ENCODE results near the gene ZFP42. TPM values are rescaled to one million over a fixed set of nuclear protein-coding genes. Genes with fewer than 3 reads are reported as not detected.

Gene ZFP42
- total RNA-seq, 3 donors from 2014 or later = not detected

GRCh38 chr4:188021548-188022249 lies 26.1 kb downstream of the ZFP42 start:
- H3K4me3 ChIP-seq = no peak overlapping the region
- H3K4me1 ChIP-seq = no peaks in the 10 kb centered on the region
- intact Hi-C loops (cut with DNase I; ENCODE audit: low total_unique reads) = no loop called here
- TF ChIP-seq POLR2AphosphoS5 (IDR thresholded peaks at IDR 0.05) (no peak), POLR2A (IDR thresholded peaks at IDR 0.05) (no peak), CTCF (IDR thresholded peaks at IDR 0.05) (no peak)
- H3K27me3 ChIP-seq = no peaks in the 10 kb centered on the region
- no peak for DNase-seq (ENCODE audit: low spot score in 2 of 2)
- H3K36me3 ChIP-seq = no peaks in the 10 kb centered on the region
- no peaks in the 10 kb centered on the region for H3K9me3 ChIP-seq
- H3K27ac ChIP-seq = no peak overlapping the region

- H3K27ac ChIP-seq = no peak overlapping the region
- no peak for TF ChIP-seq CTCF (IDR thresholded peaks at IDR 0.05)
- TF ChIP-seq POLR2AphosphoS5 (IDR thresholded peaks at IDR 0.05) = no peak
- TF ChIP-seq POLR2A (IDR thresholded peaks at IDR 0.05) = no peak
- no peaks in the 10 kb centered on the region for H3K27me3 ChIP-seq
- no peak for DNase-seq (ENCODE audit: low spot score in 2 of 2)
- H3K4me1 ChIP-seq = no peaks in the 10 kb centered on the region
- no peaks in the 10 kb centered on the region for H3K9me3 ChIP-seq
- intact Hi-C loops (cut with DNase I; ENCODE audit: low total_unique reads) = no loop called here
- H3K36me3 ChIP-seq = no peaks in the 10 kb centered on the region
- no peak overlapping the region for H3K4me3 ChIP-seq
Observed at GRCh38 chr4:188023682-188024081, 28.1 kb downstream of the ZFP42 start.

GRCh38 chr4:188025476-188025875 lies 29.9 kb downstream of the ZFP42 start:
- no peak for DNase-seq (ENCODE audit: low spot score in 2 of 2)
- intact Hi-C loops (cut with DNase I; ENCODE audit: low total_unique reads) = no loop called here
- H3K36me3 ChIP-seq = no peaks in the 10 kb centered on the region

GRCh38 chr4:188029114-188029513 lies 33.5 kb downstream of the ZFP42 start:
- Histone ChIP-seq H3K9me3 (no peaks in the 10 kb centered on the region), H3K4me3 (no peak overlapping the region)
- intact Hi-C loops (cut with DNase I; ENCODE audit: low total_unique reads) = no loop called here

More at GRCh38 chr4:188025476-188025875, 29.9 kb downstream of the ZFP42 start:
- Histone ChIP-seq H3K27ac (no peak overlapping the region), H3K27me3 (no peaks in the 10 kb centered on the region), H3K4me1 (no peaks in the 10 kb centered on the region), H3K4me3 (no peak overlapping the region), H3K9me3 (no peaks in the 10 kb centered on the region)
- TF ChIP-seq POLR2A (IDR thresholded peaks at IDR 0.05) = no peak
- no peak for TF ChIP-seq CTCF (IDR thresholded peaks at IDR 0.05)
- TF ChIP-seq POLR2AphosphoS5 (IDR thresholded peaks at IDR 0.05) = no peak

More at GRCh38 chr4:188029114-188029513, 33.5 kb downstream of the ZFP42 start:
- no peak for DNase-seq (ENCODE audit: low spot score in 2 of 2)
- Histone ChIP-seq H3K36me3 (no peaks in the 10 kb centered on the region), H3K27me3 (no peaks in the 10 kb centered on the region), H3K4me1 (no peaks in the 10 kb centered on the region), H3K27ac (no peak overlapping the region)
- TF ChIP-seq POLR2AphosphoS5 (IDR thresholded peaks at IDR 0.05) = no peak
- no peak for TF ChIP-seq CTCF (IDR thresholded peaks at IDR 0.05)
- TF ChIP-seq POLR2A (IDR thresholded peaks at IDR 0.05) = no peak
